Measurements from ENCODE around the gene CPZ.
"Not testable (repeated sequence)": the region's sequence is repeated elsewhere in the genome, so short reads cannot be mapped to it uniquely, and the experiment has no call there.

CPZ gene

DNA sequence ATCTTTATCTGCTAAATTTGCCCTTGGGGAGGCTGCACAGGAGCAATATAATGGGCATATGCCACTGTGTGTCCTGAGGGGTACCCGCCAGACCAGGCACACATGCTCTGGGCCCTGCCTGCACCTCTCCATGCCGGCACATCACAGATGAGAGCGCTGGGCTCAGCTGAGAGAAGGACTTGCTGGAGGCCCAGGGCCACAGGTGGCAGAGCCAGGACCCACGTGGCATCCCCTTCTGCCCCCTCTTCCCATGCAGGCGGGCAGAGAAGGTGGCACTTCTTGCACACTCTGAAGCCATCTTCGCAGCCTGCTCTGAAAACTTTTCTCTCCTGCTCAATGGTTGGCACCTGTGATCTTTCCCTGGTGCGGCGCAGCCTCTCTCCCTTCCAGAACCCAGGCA is 20.1 kb downstream of the CPZ start:
- DNase-seq (ENCODE audit: insufficient read length, low spot score) (no peak), FAIRE-seq (no peak)
- no peak for TF ChIP-seq POLR2A (IDR thresholded peaks at IDR 0.05; ENCODE audit: low read depth, low read length)

DNA sequence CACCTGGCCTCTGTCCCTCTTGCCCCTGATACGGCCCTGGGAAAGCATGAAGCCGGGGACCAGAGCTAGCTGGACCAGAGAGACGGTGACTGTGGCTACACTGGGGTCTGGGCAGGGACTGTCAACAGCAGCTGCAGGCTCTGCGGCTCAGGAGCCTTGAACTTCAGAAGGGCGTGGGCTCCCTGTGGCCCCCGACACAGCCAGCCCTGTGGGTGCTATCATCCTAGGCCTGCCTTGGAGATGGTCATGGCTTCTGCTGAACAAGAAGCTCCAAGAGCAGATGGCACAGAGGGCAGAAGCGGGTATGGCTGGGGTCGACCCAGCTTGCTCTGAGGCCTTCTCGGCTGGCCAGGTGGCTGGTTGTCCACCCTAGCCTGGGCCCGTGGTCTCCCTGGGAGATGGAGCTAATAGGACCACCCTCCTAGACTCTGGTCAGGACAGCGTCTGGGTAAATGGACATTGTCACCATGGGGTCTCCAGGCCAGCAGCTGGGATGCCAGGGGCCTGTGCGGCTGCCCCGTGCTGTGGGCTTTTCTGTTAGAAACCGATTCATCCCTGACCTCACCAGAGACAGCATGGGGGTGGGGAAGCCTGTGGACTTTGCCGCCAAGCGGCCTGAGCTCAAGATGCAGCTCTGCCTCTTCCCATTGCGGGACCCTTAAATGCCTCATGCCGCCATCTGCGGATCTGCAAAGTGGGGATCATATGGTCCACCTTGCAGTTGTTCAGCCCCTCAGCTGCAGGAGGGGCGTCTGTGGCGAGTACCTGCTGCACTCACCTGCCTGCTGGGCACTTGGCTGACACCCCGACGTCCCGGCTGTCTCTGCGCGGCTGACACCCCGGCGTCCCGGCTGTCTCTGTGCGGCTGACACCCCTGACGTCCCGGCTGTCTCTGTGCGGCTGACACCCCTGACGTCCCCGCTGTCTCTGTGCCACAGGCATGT is 21.1 kb downstream of the CPZ start:
- no peak for TF ChIP-seq POLR2A (IDR thresholded peaks at IDR 0.05; ENCODE audit: low read depth, low read length)
- DNase-seq (ENCODE audit: insufficient read length, low spot score), result no peak
- no peak for FAIRE-seq

DNA sequence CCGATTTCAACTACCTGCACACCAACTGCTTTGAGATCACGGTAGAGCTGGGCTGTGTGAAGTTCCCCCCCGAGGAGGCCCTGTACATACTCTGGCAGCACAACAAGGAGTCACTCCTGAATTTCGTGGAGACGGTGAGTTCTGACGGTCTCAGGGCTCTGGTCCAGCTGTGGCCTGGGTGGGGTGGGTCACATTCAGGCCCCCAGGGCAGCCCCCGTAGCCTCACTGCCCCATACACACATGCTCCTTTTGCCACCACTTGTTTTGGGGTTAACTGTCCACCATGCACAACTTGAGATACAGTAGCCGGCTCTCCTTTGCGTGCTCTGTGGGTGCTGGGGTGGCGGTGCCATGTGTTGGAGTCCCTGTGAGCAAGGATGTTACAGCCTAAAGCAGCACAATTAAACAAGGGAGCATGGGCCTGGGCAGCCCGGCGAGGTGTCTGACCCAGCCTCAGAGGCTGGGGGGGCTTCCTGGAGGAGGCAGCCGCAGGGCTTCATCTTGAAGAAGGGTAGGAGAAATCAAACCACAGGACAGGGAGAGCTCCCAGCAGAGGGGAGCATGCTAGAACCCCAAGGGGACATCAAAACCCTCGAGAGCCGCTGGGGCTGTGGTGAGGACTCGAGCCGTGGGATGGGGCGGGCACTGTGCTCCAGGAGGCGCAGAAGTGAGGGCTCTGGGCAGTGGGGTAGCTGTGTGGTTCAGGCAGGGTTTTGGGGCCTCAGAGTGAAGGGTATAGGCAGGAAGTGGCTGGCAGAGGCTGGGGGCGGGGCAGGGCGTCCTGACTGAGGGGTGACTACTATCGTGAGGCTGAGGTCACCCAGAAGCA is 22.0 kb downstream of the CPZ start:
- DNase-seq (ENCODE audit: insufficient read length, low spot score), result no peak
- FAIRE-seq, result no peak
- no peak for TF ChIP-seq POLR2A (IDR thresholded peaks at IDR 0.05; ENCODE audit: low read depth, low read length)

DNA sequence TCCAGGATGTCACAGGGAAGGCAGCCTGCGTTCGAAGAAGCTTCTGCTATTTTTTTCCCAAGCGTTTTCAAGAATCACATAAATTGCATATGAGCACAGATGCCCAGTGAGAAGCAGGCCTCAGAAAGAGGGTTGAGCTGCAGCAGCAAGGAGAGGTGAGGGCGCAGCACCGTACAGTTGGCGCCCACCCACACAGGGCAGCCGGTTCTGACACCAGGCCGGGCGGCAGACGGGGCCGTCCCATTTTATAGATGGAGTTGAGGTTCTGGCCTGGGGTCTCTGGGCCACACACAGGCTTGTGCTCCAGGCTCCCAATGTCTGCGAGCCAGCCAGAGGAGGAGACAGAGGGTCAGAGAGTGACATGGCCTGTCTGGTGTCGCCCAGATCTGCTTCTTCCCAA is 22.8 kb downstream of the CPZ start:
- no peak for DNase-seq (ENCODE audit: insufficient read length, low spot score)
- no peak for TF ChIP-seq POLR2A (IDR thresholded peaks at IDR 0.05; ENCODE audit: low read depth, low read length)
- FAIRE-seq, result no peak

DNA sequence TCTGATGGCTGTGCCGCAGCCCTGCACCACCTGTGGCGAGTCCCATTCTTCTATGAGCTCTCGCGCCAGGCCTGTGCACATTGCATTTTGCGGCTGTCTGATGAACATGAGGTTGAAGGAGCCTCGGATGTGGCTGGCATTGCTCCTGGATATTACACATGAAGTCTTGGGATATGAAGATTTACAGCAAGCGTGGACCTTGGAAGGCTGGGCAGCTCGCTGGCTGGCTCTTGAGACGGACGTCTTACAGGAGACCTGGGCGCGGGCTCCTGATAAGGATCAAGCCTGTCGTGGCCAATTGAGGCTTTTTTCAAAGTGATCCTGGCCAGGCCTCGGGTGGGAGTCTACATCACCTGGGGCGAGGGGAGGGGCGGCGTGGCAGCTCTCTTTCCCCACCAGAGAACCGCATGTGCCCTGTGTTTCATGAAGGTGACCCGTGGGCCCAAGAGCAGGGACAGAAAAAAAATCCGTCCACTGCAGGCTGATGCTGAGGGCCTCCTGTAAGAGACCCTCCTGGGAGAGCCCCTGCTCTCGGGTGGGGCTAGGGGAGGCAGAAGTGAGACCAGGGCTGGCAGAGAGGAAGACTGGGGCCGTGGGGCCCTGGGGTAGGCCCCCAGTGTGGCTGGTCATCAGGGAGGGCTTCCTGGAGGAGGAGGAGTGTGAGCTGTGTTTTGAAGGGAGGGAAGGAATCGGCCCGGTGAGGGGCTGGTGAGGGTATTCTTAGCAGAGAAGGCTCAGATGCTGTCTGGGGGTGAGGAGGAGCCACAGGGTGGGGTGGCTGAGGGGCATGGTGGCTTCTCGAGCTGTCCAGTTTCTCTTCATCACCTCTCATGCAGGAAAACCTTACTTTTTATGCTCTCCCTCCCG is 23.6 kb downstream of the CPZ start:
- DNase-seq (ENCODE audit: insufficient read length, low spot score) (no peak), FAIRE-seq (no peak)
- no peak for TF ChIP-seq POLR2A (IDR thresholded peaks at IDR 0.05; ENCODE audit: low read depth, low read length)

DNA sequence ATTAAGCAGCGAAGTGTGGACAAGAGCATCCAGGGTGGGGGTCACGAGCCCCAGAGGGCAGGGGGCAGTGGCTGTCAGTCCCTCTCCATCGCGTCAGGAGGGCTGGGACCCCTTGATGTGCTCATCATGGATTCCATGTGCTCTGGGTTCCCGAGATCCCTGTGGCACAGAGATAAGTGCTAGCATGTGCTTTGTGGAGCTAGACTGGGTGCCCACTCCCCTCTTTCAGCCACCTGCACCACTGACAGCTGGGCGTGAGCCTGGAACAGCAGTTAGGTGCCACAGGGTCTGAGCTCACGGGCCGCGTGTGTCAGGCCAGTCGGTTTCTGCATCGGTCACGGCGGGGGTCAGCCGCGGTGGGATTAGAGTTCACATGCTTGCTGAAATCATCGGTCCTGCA is 24.3 kb downstream of the CPZ start:
- no peak for DNase-seq (ENCODE audit: insufficient read length, low spot score)
- no peak for FAIRE-seq
- no peak for TF ChIP-seq POLR2A (IDR thresholded peaks at IDR 0.05; ENCODE audit: low read depth, low read length)

DNA sequence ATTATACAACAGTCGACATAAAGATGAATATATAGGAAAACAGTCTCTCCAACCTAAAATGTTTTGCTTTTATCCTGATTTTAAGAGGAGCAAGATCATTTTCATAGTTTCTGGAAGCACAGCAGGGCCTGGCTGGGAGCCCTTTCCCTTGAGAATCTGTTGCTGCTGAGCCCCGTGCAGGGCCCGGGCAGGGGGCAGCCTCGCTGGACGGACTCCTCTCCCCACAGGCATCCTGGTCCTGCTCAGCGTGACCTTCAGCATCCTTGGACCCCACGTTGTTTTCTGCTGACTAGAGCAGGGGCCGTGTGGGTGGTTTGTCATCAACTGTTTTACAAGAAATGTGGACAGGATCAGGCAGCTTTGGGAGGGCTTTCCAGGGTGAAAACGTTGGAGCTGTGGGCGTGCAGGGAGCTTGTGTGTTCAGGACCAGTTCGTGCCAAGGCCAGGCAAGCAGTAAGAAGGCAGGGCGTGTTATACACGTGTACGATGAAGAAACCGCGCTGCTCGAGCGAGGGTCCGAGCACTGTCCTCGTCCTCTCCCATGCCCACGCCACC is 25.0 kb downstream of the CPZ start:
- TF ChIP-seq POLR2A (IDR thresholded peaks at IDR 0.05; ENCODE audit: low read depth, low read length), result no peak
- DNase-seq (ENCODE audit: insufficient read length, low spot score) (no peak), FAIRE-seq (no peak)

DNA sequence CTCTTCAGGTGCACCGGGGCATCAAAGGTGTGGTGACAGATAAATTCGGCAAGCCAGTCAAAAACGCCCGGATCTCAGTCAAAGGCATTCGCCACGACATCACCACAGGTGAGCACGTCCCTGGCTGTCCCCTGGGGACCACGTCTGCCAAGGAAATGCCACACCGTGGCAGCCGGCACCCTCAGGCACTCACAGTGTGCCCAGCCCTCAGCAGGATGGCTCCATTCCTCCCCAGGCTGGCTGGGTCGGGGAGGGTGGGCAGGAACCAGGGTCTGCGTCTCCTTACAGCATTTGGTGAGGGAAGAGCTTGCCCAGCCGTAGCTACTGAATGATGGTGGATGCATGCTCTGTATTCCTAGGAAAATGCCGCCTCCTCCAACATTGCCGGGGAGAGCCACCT is 25.9 kb downstream of the CPZ start:
- FAIRE-seq, result no peak
- no peak for DNase-seq (ENCODE audit: insufficient read length, low spot score)
- TF ChIP-seq POLR2A (IDR thresholded peaks at IDR 0.05; ENCODE audit: low read depth, low read length), result no peak

DNA sequence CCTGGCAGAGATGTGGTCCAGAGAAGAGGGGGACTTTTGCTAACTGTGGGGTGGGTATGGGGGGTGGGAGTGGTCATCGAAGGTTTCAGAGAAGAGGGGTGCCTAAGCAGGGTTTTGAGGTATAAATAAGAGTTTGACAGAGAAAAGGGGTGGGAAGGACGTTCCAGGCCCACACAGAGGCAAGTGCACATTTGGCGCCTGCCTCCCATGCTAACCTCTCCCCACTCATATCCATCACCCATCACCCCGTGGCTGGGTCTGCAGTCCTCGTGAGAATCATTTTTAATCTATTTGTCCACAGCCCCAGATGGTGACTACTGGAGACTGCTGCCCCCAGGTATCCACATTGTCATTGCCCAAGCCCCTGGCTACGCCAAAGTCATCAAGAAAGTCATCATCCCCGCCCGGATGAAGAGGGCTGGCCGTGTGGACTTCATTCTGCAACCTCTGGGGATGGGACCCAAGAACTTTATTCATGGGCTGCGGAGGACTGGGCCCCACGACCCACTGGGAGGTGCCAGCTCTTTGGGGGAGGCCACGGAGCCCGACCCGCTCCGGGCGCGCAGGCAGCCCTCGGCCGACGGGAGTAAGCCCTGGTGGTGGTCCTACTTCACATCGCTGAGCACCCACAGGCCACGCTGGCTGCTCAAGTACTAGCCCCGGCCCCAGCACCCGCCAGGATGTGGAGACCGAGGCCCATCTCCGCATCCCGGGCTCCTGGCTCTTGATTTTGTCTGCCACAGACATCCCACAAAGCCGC is 26.6 kb downstream of the CPZ start:
- no peak for TF ChIP-seq POLR2A (IDR thresholded peaks at IDR 0.05; ENCODE audit: low read depth, low read length)
- DNase-seq (ENCODE audit: insufficient read length, low spot score) (no peak), FAIRE-seq (no peak)

DNA sequence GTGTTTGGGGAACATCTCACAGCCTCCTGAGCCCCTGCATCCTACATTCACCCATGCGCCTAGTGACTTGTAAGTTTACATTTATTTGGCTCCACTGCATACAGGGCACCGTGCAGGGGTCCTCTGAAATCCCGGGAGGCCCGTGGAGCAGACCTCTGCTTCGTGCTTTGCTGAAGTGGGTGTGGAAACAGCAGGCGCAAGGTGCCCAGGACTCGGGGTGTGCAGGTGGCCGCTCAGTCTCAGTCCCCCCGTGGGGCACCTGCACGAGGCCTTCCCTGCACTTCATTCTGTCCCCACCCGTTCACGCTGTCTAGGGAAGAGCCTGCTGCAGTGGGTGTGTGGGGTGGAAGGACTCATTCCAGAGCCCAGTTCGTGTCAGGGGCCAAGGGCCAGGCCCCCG is 28.6 kb downstream of the CPZ start:
- DNase-seq (ENCODE audit: insufficient read length, low spot score); FAIRE-seq: not testable (repeated sequence)

DNA sequence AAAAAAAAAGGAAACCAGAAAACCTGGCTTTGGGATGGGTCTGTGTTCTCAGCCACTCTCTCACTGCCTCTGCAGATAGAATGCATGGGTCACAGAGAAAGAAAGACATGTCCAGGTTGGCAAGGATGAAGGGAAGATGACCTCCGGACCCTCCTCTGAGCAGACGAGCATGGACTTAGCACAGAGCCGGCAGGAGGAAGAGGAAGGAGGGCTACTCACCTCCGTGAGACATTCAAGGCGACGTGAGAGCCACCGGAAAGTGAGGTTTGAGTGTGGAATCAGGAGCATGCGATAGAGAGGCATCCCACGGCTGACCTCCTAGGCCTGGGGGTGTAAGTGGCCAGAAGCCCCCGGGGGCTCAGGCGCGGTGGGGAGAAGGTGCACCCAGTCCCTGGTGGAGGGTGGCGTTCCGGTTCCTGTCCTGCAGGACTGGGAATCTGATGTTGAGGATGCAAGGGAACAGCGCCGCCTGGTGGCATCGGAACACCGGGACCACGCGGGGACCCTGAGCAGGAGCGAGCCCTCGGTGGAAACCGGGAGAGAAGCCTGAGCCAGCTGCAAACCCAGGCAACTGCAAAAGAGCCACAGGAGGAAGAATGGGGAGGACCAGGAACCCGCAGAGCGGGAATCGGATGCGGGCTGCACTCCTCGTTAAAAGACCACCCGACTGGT is 32.2 kb downstream of the CPZ start:
- DNase-seq (ENCODE audit: insufficient read length, low spot score); FAIRE-seq: not testable (repeated sequence)

DNA sequence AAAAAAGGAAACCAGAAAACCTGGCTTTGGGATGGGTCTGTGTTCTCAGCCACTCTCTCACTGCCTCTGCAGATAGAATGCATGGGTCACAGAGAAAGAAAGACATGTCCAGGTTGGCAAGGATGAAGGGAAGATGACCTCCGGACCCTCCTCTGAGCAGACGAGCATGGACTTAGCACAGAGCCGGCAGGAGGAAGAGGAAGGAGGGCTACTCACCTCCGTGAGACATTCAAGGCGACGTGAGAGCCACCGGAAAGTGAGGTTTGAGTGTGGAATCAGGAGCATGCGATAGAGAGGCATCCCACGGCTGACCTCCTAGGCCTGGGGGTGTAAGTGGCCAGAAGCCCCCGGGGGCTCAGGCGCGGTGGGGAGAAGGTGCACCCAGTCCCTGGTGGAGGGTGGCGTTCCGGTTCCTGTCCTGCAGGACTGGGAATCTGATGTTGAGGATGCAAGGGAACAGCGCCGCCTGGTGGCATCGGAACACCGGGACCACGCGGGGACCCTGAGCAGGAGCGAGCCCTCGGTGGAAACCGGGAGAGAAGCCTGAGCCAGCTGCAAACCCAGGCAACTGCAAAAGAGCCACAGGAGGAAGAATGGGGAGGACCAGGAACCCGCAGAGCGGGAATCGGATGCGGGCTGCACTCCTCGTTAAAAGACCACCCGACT is 37.8 kb downstream of the CPZ start:
- DNase-seq (ENCODE audit: insufficient read length, low spot score); FAIRE-seq: not testable (repeated sequence)

DNA sequence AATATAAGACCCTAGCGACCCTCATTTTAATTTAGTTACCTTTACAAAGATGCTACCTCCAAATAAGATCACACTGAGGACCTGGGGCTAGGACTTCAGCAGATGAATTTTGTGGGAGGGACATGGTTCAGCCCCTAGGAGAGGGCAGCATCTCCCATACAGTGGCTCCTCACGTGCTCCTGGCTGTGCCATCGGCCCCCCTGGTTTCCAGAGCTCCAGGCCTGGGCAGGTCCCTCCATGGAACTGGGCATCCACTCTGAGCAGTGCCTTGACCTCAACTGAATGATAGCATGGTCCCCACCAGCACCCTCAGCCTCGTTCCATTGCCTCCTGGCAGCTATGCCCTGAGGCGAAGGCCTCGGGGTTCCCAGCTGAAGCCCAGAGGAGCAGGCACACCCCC is 39.3 kb downstream of the CPZ start:
- FAIRE-seq; DNase-seq (ENCODE audit: insufficient read length, low spot score): not testable (repeated sequence)

DNA sequence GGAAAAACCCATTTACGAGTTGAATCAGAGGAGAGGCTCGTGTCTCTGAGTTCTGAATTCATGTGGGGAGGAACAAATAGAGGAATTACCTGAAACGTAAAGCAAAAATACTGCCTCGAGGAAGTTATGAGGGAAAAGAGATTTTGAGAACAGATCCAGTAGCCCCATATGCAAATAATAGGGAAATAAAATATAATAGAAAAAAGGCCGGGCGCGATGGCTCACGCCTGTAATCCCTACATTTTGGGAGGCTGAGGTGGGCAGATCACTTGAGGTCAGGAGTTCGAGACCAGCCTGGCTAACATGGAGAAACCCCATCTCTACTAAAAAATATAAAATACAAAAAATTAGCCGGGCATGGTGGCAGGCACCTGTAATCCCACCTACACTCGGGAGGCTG is 42.2 kb downstream of the CPZ start:
- FAIRE-seq; DNase-seq (ENCODE audit: insufficient read length, low spot score): not testable (repeated sequence)

DNA sequence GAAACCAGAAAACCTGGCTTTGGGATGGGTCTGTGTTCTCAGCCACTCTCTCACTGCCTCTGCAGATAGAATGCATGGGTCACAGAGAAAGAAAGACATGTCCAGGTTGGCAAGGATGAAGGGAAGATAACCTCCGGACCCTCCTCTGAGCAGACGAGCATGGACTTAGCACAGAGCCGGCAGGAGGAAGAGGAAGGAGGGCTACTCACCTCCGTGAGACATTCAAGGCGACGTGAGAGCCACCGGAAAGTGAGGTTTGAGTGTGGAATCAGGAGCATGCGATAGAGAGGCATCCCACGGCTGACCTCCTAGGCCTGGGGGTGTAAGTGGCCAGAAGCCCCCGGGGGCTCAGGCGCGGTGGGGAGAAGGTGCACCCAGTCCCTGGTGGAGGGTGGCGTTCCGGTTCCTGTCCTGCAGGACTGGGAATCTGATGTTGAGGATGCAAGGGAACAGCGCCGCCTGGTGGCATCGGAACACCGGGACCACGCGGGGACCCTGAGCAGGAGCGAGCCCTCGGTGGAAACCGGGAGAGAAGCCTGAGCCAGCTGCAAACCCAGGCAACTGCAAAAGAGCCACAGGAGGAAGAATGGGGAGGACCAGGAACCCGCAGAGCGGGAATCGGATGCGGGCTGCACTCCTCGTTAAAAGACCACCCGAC is 43.5 kb downstream of the CPZ start:
- FAIRE-seq; DNase-seq (ENCODE audit: insufficient read length, low spot score): not testable (repeated sequence)

All from H54 (cell line).